Osteoblast (primary cell): ENCODE measurements around the gene TMEM63A. TPM values are rescaled to one million over a fixed set of nuclear protein-coding genes. Genes with fewer than 3 reads are reported as not detected.

Source experiments
- DNase-seq: peaks from one replicate; pipeline ENCODE4 v3.0.0; 2011; ENCODE audit warnings: low spot score, mixed read lengths; ENCODE audit not compliant: insufficient read length; ENCODE audit errors: missing footprints
- H2AFZ ChIP-seq: 2 replicates; pipeline ENCODE4 v1.6.0; 2011; ENCODE audit warnings: mild to moderate bottlenecking, low read length
- H3K27ac ChIP-seq: 2 replicates; pipeline ENCODE4 v1.5.1; 2011; ENCODE audit warnings: mild to moderate bottlenecking, low read depth, low read length, moderate library complexity
- H3K27me3 ChIP-seq: 2 replicates; pipeline ENCODE4 v1.6.0; 2012; ENCODE audit warnings: mild to moderate bottlenecking, control low read depth, inconsistent platforms, low read length, moderate library complexity; ENCODE audit not compliant: insufficient read depth
- H3K36me3 ChIP-seq: 2 replicates; pipeline ENCODE4 v1.5.1; 2011; ENCODE audit warnings: mild to moderate bottlenecking, low read length, control low read depth, moderate library complexity; ENCODE audit not compliant: insufficient read depth
- H3K4me1 ChIP-seq: 2 replicates; pipeline ENCODE4 v1.5.1; 2011; ENCODE audit warnings: mild to moderate bottlenecking, low read length, control low read depth, moderate library complexity; ENCODE audit not compliant: insufficient read depth
- H3K4me2 ChIP-seq: 2 replicates; pipeline ENCODE4 v1.6.0; 2011; ENCODE audit warnings: mild to moderate bottlenecking, low read length; ENCODE audit not compliant: insufficient read depth
- H3K4me3 ChIP-seq: fragments of 200-600 bp; sonication (generic); 3 replicates; pipeline ENCODE4 v1.5.1; 2012; ENCODE audit warnings: mild to moderate bottlenecking, low read length, inconsistent platforms; ENCODE audit not compliant: insufficient read depth
- H3K79me2 ChIP-seq: 2 replicates; pipeline ENCODE4 v1.6.0; 2012; ENCODE audit warnings: mild to moderate bottlenecking, low read length, control low read depth, inconsistent platforms; ENCODE audit not compliant: insufficient read depth
- H3K9me3 ChIP-seq: 2 replicates; pipeline ENCODE4 v1.5.1; 2011; ENCODE audit warnings: low read depth, low read length, control low read depth
- H4K20me1 ChIP-seq: 2 replicates; pipeline ENCODE4 v1.6.0; 2012; ENCODE audit warnings: mild to moderate bottlenecking, low read length, control low read depth; ENCODE audit not compliant: insufficient read depth
- total RNA-seq: library from RNA; depleted of rRNA; stranded (reverse); fragments of >200 nt; gene quantifications from 2 replicates; pipeline ENCODE4 v1.2.3, GENCODE V29; 2012
- TF ChIP-seq, protein P1 (sequence below): IDR thresholded peaks from 2 replicates; pipeline ENCODE4 v1.5.1; 2011; ENCODE audit warnings: mild to moderate bottlenecking, low read depth, low read length, moderate library complexity; ENCODE audit errors: extremely low read depth

Gene TMEM63A
- total RNA-seq, 1 donor, result 23.2 TPM

DNA sequence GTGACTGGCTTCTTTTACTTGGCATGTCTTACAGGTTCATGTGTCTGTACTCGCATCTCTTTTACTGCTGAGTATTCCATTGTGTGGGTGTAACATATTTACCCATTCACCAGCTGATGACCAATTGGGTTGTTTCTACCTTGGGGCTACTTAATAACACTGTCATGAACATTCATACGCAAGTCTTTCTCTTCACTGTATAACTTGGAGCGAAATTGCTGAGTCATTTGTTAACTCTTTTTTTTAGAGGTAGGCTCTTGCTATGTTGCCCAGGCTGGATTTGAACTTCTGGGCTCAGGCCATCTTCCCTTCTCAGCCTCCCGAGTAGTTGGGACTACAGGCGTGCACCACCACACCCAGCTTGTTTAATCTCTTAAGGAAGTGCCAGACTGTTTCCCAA, 35.4 kb upstream of the TMEM63A start:
- no peak overlapping the region for H3K4me3 ChIP-seq
- H3K4me1 ChIP-seq, result peaks cover 7% of the 10 kb centered on the region
- no peak for DNase-seq
- no peak overlapping the region for H3K4me2 ChIP-seq
- TF ChIP-seq, protein P1, sequence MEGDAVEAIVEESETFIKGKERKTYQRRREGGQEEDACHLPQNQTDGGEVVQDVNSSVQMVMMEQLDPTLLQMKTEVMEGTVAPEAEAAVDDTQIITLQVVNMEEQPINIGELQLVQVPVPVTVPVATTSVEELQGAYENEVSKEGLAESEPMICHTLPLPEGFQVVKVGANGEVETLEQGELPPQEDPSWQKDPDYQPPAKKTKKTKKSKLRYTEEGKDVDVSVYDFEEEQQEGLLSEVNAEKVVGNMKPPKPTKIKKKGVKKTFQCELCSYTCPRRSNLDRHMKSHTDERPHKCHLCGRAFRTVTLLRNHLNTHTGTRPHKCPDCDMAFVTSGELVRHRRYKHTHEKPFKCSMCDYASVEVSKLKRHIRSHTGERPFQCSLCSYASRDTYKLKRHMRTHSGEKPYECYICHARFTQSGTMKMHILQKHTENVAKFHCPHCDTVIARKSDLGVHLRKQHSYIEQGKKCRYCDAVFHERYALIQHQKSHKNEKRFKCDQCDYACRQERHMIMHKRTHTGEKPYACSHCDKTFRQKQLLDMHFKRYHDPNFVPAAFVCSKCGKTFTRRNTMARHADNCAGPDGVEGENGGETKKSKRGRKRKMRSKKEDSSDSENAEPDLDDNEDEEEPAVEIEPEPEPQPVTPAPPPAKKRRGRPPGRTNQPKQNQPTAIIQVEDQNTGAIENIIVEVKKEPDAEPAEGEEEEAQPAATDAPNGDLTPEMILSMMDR, result no peak
- H4K20me1 ChIP-seq, result peaks cover 14% of the 10 kb centered on the region
- no peak overlapping the region for H2AFZ ChIP-seq
- no peaks in the 10 kb centered on the region for H3K9me3 ChIP-seq
- H3K27me3 ChIP-seq, result no peaks in the 10 kb centered on the region
- no peak overlapping the region for H3K27ac ChIP-seq
- peaks cover 26% of the 10 kb centered on the region for H3K36me3 ChIP-seq
- peaks cover 15% of the 10 kb centered on the region for H3K79me2 ChIP-seq

DNA sequence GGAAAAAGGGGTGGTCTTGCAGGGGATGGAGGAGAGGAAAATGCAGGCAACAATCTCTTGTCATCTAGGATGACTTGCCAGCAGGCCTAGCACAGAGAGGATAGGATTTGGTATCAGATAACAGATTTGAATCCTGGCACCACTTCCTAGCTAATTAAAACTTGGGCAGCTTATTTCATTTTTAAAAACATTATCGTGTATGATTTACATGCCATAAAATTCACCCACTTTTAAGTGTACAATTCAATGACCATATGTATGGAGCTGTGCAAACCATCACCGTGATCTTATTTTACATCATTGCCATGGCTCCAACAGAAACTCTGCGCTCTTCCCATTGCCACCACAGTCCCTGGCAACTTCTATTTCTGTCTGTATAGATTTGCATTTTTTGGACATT, 34.9 kb upstream of the TMEM63A start:
- no peak overlapping the region for H3K4me3 ChIP-seq
- H3K4me1 ChIP-seq, result peaks cover 5% of the 10 kb centered on the region
- H2AFZ ChIP-seq, result no peak overlapping the region
- H3K79me2 ChIP-seq, result peaks cover 10% of the 10 kb centered on the region
- DNase-seq, result no peak
- TF ChIP-seq, protein P1, result no peak
- H3K4me2 ChIP-seq, result no peak overlapping the region
- no peak overlapping the region for H3K27ac ChIP-seq
- peaks cover 21% of the 10 kb centered on the region for H3K36me3 ChIP-seq
- H3K27me3 ChIP-seq, result no peaks in the 10 kb centered on the region
- peaks cover 12% of the 10 kb centered on the region for H4K20me1 ChIP-seq
- no peaks in the 10 kb centered on the region for H3K9me3 ChIP-seq

DNA sequence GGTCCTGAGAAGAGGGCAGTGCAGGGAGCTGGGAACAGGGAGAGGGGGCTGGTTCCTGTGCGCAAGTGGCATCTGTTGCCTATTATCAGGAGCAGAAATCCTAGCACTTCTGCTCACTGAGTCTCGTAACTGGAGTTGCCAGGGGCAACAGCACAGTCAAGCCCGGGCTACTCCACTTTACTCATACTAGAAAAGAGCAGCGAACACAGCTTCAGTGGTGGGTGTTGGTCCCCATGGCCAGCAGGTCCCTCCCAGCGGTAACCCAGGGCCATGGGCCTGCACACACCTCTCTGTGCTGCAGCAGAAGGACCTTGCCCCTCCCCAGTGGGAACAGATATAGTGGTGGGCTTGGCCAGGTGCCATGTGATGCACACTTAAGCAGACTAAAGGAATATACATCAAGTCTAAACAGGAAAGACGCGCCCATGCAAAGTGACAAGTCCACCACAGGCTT, 33.4 kb upstream of the TMEM63A start:
- Histone ChIP-seq H2AFZ (no peak overlapping the region), H3K79me2 (no peaks in the 10 kb centered on the region), H3K4me1 (peaks cover 9% of the 10 kb centered on the region), H3K27me3 (no peaks in the 10 kb centered on the region), H3K27ac (no peak overlapping the region), H3K4me3 (no peak overlapping the region), H3K4me2 (no peak overlapping the region), H4K20me1 (peaks cover 2% of the 10 kb centered on the region), H3K9me3 (no peaks in the 10 kb centered on the region), H3K36me3 (peaks cover 17% of the 10 kb centered on the region)
- TF ChIP-seq, protein P1, result no peak
- no peak for DNase-seq

DNA sequence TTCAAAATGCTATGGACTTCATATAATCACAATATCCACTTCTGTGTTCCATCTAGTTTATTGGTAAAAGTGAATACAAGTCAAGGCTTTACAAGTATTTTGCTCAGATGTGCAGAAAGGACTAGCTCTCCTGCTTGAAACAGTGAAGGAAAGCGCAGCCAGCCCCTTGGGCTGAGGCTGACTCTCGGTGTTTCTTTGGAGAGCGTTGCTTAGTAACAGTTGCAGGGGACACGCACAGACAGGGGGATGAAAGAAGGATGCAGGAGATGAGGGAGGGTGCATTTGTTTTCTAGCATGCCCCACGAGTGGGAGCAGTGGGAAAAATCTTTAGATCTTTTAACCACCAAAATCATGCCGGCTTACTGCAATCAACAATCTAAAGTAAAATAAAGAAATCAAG, 32.8 kb upstream of the TMEM63A start:
- Histone ChIP-seq H3K4me3 (no peak overlapping the region), H3K27ac (no peak overlapping the region), H2AFZ (no peak overlapping the region), H3K79me2 (no peaks in the 10 kb centered on the region), H3K4me1 (peaks cover 9% of the 10 kb centered on the region), H4K20me1 (peaks cover 2% of the 10 kb centered on the region), H3K9me3 (no peaks in the 10 kb centered on the region), H3K4me2 (no peak overlapping the region), H3K36me3 (peaks cover 17% of the 10 kb centered on the region), H3K27me3 (no peaks in the 10 kb centered on the region)
- no peak for DNase-seq
- TF ChIP-seq, protein P1, result no peak
